Activated T-cell treated with anti-CD3 and anti-CD28 coated beads, Interleukin-2, amount 50 U/mL, for 24 hours (primary cell): ENCODE measurements around the gene POLE4.

Source experiments
- DNase-seq: peaks from one replicate; pipeline ENCODE4 v3.0.0-alpha.2; 2020
- H3K27ac Mint-ChIP-seq: 2 replicates; pipeline ENCODE4 v1.8.0; 2020; ENCODE audit warnings: mild to moderate bottlenecking, mixed read lengths
- H3K27me3 Mint-ChIP-seq: 2 replicates; pipeline ENCODE4 v1.8.0; 2020; ENCODE audit warnings: mixed read lengths
- H3K36me3 Mint-ChIP-seq: 2 replicates; pipeline ENCODE4 v1.8.0; 2020; ENCODE audit warnings: low read depth, mixed read lengths
- H3K4me1 Mint-ChIP-seq: 2 replicates; pipeline ENCODE4 v1.8.0; 2020; ENCODE audit warnings: low read depth, mixed read lengths
- H3K4me3 Mint-ChIP-seq: 2 replicates; pipeline ENCODE4 v1.8.0; 2020; ENCODE audit warnings: mild to moderate bottlenecking, moderate library complexity, mixed read lengths
- H3K9me3 Mint-ChIP-seq: 2 replicates; pipeline ENCODE4 v1.8.0; 2020; ENCODE audit warnings: mixed read lengths

Gene POLE4

GRCh38 chr2:74958274-74959105 lies at the start of gene POLE4:
Gene POLE4, plus strand, starts transcription at chr2:74958643. Its CDS starts 37 bp downstream, at chr2:74958680.
- Mint-ChIP-seq H3K27ac (peak within 1 kb of the TSS; percentile 92), H3K36me3 (peaks cover 43% of the 10 kb centered on the region), H3K4me1 (peaks cover 55% of the 10 kb centered on the region), H3K4me3 (peak within 1 kb of the TSS; percentile 80), H3K9me3 (peaks cover 6% of the 10 kb centered on the region), H3K27me3 (no peaks in the 10 kb centered on the region)
- DNase-seq = peak; percentile 96

GRCh38 chr2:74908748-74909444 lies 49.5 kb upstream of the POLE4 start:
- Mint-ChIP-seq H3K27ac (no peak overlapping the region), H3K36me3 (peaks cover 3% of the 10 kb centered on the region), H3K4me1 (peaks cover 6% of the 10 kb centered on the region), H3K9me3 (no peaks in the 10 kb centered on the region), H3K27me3 (peaks cover 44% of the 10 kb centered on the region), H3K4me3 (no peak overlapping the region)
- no peak for DNase-seq

GRCh38 chr2:74910245-74910644 lies 48.2 kb upstream of the POLE4 start:
- H3K9me3 Mint-ChIP-seq = no peaks in the 10 kb centered on the region
- no peak overlapping the region for H3K27ac Mint-ChIP-seq
- peaks cover 6% of the 10 kb centered on the region for H3K4me1 Mint-ChIP-seq
- no peak overlapping the region for H3K4me3 Mint-ChIP-seq
- H3K27me3 Mint-ChIP-seq = peaks cover 49% of the 10 kb centered on the region
- no peak for DNase-seq
- peaks cover 2% of the 10 kb centered on the region for H3K36me3 Mint-ChIP-seq

GRCh38 chr2:74911061-74911460 lies 47.4 kb upstream of the POLE4 start:
- DNase-seq = no peak
- Mint-ChIP-seq H3K4me3 (no peak overlapping the region), H3K4me1 (peaks cover 11% of the 10 kb centered on the region), H3K27me3 (peaks cover 49% of the 10 kb centered on the region), H3K9me3 (no peaks in the 10 kb centered on the region), H3K36me3 (no peaks in the 10 kb centered on the region), H3K27ac (no peak overlapping the region)

GRCh38 chr2:74915743-74916142 lies 42.7 kb upstream of the POLE4 start:
- DNase-seq = no peak
- H3K27ac Mint-ChIP-seq = no peak overlapping the region
- H3K36me3 Mint-ChIP-seq = no peaks in the 10 kb centered on the region
- H3K4me3 Mint-ChIP-seq = no peak overlapping the region
- no peaks in the 10 kb centered on the region for H3K9me3 Mint-ChIP-seq
- peaks cover 4% of the 10 kb centered on the region for H3K4me1 Mint-ChIP-seq
- H3K27me3 Mint-ChIP-seq = peaks cover 47% of the 10 kb centered on the region

- Mint-ChIP-seq H3K27ac (no peak overlapping the region), H3K4me3 (no peak overlapping the region), H3K36me3 (no peaks in the 10 kb centered on the region), H3K4me1 (peaks cover 4% of the 10 kb centered on the region), H3K27me3 (peaks cover 43% of the 10 kb centered on the region), H3K9me3 (no peaks in the 10 kb centered on the region)
- DNase-seq = no peak
Observed at GRCh38 chr2:74916394-74916793, 42.0 kb upstream of the POLE4 start.

GRCh38 chr2:74917702-74918619 lies 40.5 kb upstream of the POLE4 start:
- H3K27me3 Mint-ChIP-seq = peaks cover 29% of the 10 kb centered on the region
- no peaks in the 10 kb centered on the region for H3K36me3 Mint-ChIP-seq
- no peak for DNase-seq
- peaks cover 4% of the 10 kb centered on the region for H3K4me1 Mint-ChIP-seq
- no peaks in the 10 kb centered on the region for H3K9me3 Mint-ChIP-seq
- no peak overlapping the region for H3K4me3 Mint-ChIP-seq
- no peak overlapping the region for H3K27ac Mint-ChIP-seq

GRCh38 chr2:74919827-74920226 lies 38.6 kb upstream of the POLE4 start:
- H3K9me3 Mint-ChIP-seq = no peaks in the 10 kb centered on the region
- H3K4me3 Mint-ChIP-seq = no peak overlapping the region
- DNase-seq = peak; percentile 83
- H3K36me3 Mint-ChIP-seq = no peaks in the 10 kb centered on the region
- peaks cover 24% of the 10 kb centered on the region for H3K27me3 Mint-ChIP-seq
- no peak overlapping the region for H3K27ac Mint-ChIP-seq
- peaks cover 4% of the 10 kb centered on the region for H3K4me1 Mint-ChIP-seq

GRCh38 chr2:74921236-74921736 lies 37.2 kb upstream of the POLE4 start:
- Mint-ChIP-seq H3K27ac (no peak overlapping the region), H3K4me1 (no peaks in the 10 kb centered on the region), H3K36me3 (no peaks in the 10 kb centered on the region), H3K4me3 (no peak overlapping the region), H3K27me3 (peaks cover 24% of the 10 kb centered on the region), H3K9me3 (no peaks in the 10 kb centered on the region)
- DNase-seq = no peak

GRCh38 chr2:74922592-74923227 lies 35.7 kb upstream of the POLE4 start:
- Mint-ChIP-seq H3K36me3 (no peaks in the 10 kb centered on the region), H3K27me3 (peaks cover 15% of the 10 kb centered on the region), H3K9me3 (no peaks in the 10 kb centered on the region), H3K4me1 (no peaks in the 10 kb centered on the region), H3K27ac (no peak overlapping the region), H3K4me3 (no peak overlapping the region)
- DNase-seq = no peak

- Mint-ChIP-seq H3K4me3 (no peak overlapping the region), H3K27me3 (peaks cover 6% of the 10 kb centered on the region), H3K36me3 (no peaks in the 10 kb centered on the region), H3K9me3 (no peaks in the 10 kb centered on the region), H3K27ac (no peak overlapping the region), H3K4me1 (no peaks in the 10 kb centered on the region)
- DNase-seq = no peak
Observed at GRCh38 chr2:74924463-74925265, 33.8 kb upstream of the POLE4 start.

- DNase-seq = no peak
- no peak overlapping the region for H3K27ac Mint-ChIP-seq
- no peaks in the 10 kb centered on the region for H3K36me3 Mint-ChIP-seq
- no peaks in the 10 kb centered on the region for H3K9me3 Mint-ChIP-seq
- H3K27me3 Mint-ChIP-seq = peaks cover 6% of the 10 kb centered on the region
- H3K4me1 Mint-ChIP-seq = no peaks in the 10 kb centered on the region
- H3K4me3 Mint-ChIP-seq = no peak overlapping the region
Observed at GRCh38 chr2:74925361-74925786, 33.1 kb upstream of the POLE4 start.

- no peak for DNase-seq
Observed at GRCh38 chr2:74927621-74928020, 30.8 kb upstream of the POLE4 start.

More at GRCh38 chr2:74927621-74928020, 30.8 kb upstream of the POLE4 start:
- no peak overlapping the region for H3K4me3 Mint-ChIP-seq
- peaks cover 12% of the 10 kb centered on the region for H3K27me3 Mint-ChIP-seq
- H3K4me1 Mint-ChIP-seq = no peaks in the 10 kb centered on the region
- H3K36me3 Mint-ChIP-seq = no peaks in the 10 kb centered on the region
- H3K9me3 Mint-ChIP-seq = no peaks in the 10 kb centered on the region
- H3K27ac Mint-ChIP-seq = no peak overlapping the region
